NT2/D1 (cell line): ENCODE data around the gene ATL3.
"Not testable (repeated sequence)": the region's sequence is repeated elsewhere in the genome, so short reads cannot be mapped to it uniquely, and the experiment has no call there.

Experiments
- YY1 ChIP-seq: IDR thresholded peaks from 2 replicates; pipeline ENCODE4 v1.6.1; 2011; ENCODE audit not compliant: insufficient read length, insufficient read depth
- ZNF274 ChIP-seq: IDR thresholded peaks from 2 replicates; pipeline ENCODE4 v1.6.1; 2011; ENCODE audit warnings: mild to moderate bottlenecking, low read depth, low read length

DNA sequence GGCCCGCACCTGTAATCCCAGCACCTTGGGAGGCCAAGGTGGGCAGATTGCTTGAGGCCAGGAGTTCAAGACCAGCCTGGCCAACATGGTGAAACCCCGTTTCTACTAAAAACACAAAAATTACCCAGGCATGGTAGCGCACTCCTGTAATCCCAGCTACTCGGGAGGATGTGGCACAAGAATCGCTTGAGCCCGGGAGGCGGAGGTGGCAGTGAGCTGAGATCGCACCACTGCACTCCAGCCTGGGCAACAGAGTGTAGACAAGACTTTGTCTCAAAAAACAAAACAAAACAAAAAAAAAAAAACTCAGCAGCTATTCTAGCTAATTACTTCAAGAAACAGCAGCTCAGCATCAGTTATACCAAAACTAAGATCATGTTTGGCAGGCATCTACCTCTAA, 32.7 kb downstream of the ATL3 start:
- TF ChIP-seq ZNF274, YY1: not testable (repeated sequence)
